HG03196 (cell line): Measurements from ENCODE around the gene RET.

Experiments
- ATAC-seq: cut with Tn5 transposase; IDR thresholded peaks from one replicate; pipeline ENCODE4 v1.9.1; 2021; ENCODE audit not compliant: unreplicated experiment

Gene RET

DNA sequence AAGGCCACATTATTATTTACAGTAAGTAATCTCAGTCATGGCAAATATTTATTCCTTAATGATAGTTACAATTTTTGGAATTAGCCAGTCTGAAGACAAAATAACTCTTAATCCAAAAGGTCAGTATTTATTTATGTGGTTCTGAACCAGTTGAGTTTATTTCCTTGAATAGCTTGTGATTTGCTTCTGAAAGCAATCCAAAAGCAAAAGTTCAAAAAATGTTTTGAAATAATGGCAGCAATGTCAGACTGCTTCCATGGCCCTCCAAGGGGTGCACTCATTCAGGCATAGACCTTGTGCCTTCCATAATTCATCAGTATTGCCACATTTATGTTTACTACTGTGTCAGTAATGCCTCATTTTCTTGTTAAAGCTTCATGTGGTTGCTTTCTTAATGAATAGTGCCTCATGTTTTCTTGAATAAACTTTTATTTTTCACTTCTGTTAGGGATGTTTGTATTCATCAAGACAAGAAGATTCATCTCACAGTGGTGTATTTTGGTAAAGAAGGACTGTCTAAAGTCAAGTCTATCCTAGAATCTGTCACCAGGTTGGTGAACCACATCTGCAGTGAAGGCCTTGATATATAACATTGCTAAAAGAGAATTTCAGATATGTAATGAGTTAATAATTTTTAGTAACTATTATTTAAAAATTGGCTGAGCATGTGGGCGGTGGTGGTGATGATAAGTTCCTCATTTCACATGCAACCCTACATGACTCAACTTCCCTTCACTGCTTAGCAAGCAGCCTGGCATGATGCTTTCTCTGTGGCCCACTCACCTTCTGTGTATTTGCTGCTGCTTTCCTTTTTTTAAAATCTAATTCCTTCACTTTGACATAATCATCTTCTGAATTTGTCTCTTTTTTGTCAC, 83.4 kb downstream of the RET start:
- peak; percentile 62 for ATAC-seq

DNA sequence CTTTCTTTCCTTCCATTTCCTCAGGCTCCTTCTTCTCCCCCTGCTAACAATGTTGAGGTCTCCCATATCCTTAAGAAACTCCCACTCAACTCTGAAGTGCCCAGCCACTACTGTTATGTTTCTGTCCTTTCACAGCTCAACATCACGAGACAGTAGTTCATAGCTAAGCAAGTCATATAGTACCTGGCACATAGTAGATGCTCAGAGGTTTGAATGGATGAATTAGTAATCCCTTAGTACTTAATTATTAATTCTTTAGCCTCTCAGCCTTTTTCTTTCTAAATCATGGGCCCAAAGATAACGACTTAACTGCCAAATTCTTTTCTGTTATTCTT, 84.0 kb downstream of the RET start:
- peak; percentile 85 for ATAC-seq

DNA sequence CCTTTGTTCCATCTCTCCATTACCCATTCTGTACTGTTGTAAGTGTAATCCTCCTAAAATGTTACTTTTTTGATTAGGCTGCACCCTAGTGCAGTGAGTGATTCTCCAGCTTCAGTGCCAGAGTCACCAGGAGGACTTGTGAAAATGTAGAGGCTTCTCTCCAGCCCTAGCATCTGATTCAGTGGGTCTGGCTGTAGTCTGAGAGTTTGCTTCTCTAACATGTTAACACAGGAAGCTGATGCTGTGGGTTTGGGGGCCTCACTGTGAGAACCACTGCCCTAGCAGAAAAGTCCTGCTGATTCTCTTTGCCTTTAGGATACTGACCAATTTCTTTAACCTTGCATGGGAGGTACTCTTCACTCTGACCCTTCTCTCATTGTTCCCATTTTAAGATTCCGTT, 85.7 kb downstream of the RET start:
- ATAC-seq, result no peak

DNA sequence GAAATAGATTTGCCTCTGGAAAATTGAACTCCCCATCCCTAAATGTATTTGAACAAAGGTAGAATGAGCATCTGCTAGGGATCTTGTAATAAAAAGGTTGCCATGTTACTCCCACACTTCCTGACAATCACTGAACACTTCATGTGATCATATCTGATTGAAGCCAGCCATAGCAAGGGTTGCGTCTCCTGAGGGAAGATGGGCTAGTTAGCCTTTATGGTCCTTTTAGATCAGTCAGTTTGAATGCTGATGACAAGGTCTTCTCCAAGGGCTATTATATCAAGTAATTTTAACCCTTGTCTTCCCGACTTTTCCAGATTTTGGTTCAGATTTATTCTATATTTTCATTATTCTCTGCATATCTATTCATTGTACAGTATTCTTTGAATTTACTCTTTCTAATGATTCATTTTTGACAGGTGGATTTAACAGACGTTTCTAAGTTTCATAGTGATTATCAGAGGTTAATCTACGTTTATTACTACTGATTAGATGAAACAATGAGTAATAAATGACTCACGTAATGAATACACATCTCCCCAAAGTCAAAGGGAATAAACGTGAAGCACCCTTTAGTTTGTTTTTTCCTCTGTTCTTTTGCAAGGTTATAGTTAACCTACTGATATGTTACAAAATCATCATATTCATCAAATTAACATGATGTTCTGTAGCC, 89.5 kb downstream of the RET start:
- ATAC-seq, result no peak

DNA sequence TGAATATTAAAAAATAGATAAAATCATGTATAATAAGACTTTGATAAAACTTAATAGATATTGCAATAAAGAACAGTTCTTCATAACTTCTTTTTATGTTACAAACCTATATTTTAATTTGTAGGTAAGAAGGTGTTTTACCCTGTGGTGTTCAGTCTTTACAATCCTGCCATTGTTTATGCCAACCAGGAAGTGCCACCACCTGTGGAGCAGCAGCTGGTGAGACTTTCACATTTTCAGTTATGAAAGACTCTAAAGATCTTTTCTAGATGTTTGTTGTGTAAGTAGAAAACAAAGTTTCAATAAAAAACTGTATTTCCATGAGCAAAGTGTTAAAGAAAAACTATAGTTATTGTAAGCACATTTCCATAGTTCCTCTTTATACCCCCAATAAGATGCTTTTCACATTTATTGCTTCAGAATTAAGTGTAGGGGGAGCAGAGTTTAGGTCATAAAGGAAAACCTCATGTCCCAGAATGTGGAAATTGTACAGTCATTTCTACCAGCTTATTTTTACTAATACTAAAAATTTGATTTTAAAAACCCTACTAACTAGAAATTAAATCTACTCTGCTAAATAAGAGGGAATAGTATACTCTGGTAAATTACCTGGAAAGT, 90.1 kb downstream of the RET start:
- ATAC-seq, result peak; percentile 74

DNA sequence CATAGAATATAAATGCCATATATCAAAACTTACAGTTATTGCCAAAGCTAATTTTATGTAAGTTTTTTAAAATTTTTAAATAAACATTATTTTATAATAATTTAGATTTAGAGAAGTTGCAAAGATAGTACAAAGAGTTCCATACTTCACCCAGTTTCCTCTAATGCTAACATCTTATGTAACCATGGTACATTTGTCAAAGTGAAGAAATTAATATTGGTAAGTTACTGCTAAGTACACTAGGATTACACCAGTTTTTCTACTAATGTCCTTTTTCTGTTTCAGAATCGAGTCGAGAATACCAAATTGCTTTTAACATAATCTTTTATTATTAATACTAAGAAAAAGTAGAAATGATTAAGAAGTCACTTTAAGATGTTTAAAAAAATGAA, 90.6 kb downstream of the RET start:
- ATAC-seq, result no peak

DNA sequence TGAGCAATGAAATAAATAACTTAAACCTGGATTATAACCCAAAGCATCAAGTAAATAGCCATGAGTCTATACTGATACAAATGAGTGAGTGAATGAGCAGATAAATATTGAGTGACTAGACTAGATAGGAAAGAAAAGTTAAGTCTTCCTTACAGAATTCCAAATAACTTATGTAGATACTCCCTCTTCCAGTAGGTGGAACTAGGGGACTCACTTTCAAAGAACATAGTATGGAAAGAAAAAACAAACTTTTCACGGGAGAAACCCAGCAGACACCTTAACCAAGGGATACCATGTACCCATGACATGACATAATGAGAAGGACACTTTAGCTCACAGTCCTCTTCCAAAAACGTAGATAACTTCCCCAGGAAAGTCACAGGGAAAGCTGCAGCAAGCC, 93.6 kb downstream of the RET start:
- ATAC-seq, result no peak

DNA sequence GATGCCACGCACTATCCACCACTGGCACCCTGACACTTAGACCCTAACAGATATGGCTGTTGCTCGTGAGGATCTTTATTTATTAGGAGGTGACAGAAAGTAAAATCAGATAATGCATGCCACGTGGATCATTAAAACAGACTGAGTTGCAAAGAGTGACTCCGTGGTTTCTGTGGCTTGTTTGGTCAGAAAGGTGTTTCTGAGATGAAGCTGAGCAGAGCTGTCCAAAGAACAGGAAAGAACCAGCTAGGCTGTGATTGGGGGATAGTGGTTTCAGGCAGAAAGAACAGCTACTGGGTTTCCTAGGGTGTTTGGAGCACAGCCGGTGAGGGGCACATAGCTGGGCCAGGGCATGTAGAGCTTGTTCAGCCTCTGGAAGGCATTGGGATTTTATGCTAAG, 95.8 kb downstream of the RET start:
- ATAC-seq, result no peak

DNA sequence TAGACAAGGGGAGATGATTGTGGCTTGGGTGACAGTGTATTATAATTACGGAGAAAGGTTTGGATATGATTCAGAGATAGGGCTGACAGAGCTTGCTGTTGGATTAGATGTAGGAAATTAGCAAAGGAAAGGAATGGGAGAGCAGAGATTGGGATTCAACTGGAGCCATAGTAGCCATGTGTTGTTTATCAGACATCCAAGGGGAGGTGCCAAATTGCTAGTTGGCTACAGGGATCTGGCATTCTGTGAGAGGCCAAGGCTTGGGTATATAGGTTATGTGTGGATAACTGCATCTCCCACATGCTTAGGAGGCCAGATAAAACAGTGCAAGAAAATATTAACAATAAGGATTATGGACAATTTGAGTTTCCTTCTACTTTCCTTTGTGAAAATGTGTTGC, 96.3 kb downstream of the RET start:
- ATAC-seq, result no peak

DNA sequence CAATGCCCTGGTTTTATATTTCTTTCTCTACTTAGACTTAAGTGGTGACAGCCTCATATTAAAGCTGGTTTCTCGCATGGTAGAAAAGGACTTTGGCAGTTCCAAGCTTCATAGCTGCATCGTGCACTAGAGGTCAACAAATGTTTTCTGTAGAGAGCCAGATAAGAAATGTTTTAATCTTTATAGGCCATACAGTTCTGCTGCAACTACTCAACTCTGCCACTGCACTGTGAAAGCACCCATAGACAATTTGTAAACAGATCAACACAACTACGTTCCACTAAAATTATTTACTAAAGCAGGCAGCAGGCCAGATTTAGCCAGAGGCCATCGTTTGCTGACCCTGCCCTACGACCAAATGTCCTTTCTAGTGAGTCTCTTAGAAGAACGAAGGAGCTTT, 98.1 kb downstream of the RET start:
- ATAC-seq, result no peak

DNA sequence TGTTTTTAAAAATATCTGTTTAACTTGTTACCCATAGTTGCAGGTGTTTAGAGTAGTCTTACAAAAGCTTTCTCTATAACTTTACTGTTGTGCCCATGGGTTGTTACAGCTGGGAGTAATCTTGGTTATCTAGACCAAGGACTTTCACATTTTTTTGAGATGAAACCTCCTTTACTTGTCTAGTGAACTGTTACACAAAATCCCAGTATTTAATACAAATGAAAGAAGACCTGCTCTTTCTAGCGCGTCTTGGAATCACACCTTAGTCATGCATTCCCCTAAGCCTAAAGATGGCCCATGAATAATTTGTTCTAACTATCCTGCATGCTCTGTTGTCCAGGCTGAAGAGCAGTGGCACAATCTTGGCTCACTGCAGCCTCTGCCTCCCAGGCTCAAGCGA, 99.4 kb downstream of the RET start:
- ATAC-seq, result no peak

DNA sequence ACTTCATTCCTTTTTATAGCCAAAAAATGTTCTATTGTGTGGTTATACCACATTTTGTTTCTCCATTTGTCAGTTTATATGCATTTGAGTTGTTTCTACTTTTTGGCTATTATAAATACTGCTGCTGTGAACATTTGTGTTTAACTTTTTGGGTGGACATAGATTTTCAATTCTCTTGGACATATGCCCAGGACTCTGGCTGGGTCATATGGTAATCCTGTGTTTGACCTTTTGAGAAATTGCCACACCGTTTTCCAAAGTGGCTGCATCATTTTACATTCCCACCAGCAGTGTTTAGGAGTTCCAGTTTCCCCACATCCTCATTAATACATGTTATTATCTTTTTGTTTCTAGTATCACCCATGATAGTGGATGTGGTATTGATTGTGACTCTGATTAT, 100.7 kb downstream of the RET start:
- ATAC-seq, result no peak
